Hepatocyte (in vitro differentiated cells): ENCODE measurements around the gene GALNT13.

Source experiments
- CTCF ChIP-seq: fragments of 200-600 bp; sonication (generic); IDR thresholded peaks from 2 replicates; pipeline ENCODE4 v1.5.1; 2016; ENCODE audit warnings: antibody characterized with exemption, mild to moderate bottlenecking; ENCODE audit not compliant: poor library complexity
- EZH2 ChIP-seq: fragments of 200-600 bp; sonication (generic); IDR thresholded peaks from 2 replicates; pipeline ENCODE4 v1.6.1; 2016; ENCODE audit warnings: antibody characterized with exemption, mild to moderate bottlenecking, borderline replicate concordance
- EZH2phosphoT487 ChIP-seq: fragments of 200-600 bp; sonication (generic); IDR thresholded peaks from one replicate; pipeline ENCODE4 v1.6.1; 2018; ENCODE audit warnings: antibody characterized with exemption, mild to moderate bottlenecking, low read depth, moderate library complexity; ENCODE audit not compliant: unreplicated experiment, severe bottlenecking

- TF ChIP-seq CTCF (no peak), EZH2 (no peak), EZH2phosphoT487 (no peak)
These were observed 435.3 kb downstream of the GALNT13 start for GRCh38 chr2:154307007-154307406.
